HG02970 (cell line): ENCODE data around the gene FAM110A.
"Not testable (repeated sequence)": the region's sequence is repeated elsewhere in the genome, so short reads cannot be mapped to it uniquely, and the experiment has no call there.

ENCODE experiments used
- ATAC-seq: cut with Tn5 transposase; IDR thresholded peaks from one replicate; pipeline ENCODE4 v1.9.1; 2021; ENCODE audit warnings: mild to moderate bottlenecking, moderate library complexity, moderate number of reproducible peaks; ENCODE audit not compliant: unreplicated experiment, low FRiP score

The FAM110A gene

DNA sequence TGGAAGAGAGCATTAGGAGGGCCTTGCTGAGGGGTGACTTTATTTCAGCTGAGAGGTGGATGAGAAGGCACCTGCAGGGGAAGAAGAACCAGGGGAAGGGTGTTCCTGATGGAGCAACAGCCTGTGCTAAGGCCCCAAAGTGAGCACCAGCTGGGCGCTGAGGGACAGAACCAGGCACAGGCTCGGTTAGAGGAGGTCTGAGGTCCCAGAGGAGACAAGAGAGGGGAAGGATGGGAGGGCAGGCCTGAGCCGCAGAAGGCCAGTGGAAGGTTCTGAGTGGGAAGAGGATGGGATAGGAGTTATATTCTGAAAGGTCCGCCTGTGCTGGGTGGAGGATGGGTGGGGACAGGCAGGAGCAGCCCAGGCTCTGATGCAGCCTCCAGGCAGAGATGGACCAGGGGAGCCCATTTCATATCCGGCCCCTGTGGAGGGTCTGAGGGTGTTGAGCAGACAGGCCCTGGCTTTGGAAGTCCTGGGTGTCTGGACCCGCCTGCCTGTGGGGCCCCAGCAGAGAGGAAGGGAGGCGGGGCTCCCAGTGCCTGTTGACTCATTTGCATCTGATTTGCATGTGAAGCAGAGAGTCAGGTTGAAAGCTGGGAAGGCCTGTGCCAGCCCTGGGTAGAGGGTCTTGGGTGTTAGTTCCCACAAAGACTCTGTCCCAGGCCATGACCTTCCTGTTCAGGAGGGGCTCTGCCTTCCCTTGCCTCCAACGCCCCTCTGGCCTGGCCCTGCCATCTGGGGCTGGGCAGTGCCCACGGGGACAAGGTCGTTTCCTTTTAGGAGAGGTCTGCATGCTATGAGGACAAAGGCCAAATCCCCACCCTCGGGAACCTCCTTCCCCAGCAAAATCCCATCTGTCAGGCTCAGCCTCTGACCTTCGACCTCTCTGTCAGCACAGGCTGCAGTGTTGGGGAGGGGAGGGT is 10.6 kb upstream of the FAM110A start:
- no peak for ATAC-seq

GRCh38 chr20:823574-823902 is 10.0 kb upstream of the FAM110A start:
- no peak for ATAC-seq

DNA sequence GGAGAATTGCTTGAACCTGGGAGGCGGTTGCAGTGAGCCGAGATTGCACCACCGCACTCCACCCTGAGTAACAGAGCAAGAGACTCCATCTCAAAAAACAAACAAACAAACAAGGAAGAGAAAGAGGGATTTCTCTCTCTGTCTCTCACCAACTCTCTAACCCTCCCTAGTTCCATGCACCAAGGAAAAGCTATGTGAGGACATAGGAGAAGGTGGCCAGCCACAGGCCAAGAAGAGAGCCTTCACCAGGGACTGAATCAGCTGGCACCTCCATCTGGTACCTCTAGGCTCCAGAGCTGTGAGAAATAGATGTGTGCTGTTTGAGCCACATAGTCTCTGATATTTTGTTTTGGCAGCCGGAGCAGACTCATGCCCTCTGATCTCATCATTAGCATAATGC is 9.0 kb upstream of the FAM110A start:
- ATAC-seq, result no peak

- no peak for ATAC-seq
Measured at GRCh38 chr20:824916-825315, 8.6 kb upstream of the FAM110A start.

DNA sequence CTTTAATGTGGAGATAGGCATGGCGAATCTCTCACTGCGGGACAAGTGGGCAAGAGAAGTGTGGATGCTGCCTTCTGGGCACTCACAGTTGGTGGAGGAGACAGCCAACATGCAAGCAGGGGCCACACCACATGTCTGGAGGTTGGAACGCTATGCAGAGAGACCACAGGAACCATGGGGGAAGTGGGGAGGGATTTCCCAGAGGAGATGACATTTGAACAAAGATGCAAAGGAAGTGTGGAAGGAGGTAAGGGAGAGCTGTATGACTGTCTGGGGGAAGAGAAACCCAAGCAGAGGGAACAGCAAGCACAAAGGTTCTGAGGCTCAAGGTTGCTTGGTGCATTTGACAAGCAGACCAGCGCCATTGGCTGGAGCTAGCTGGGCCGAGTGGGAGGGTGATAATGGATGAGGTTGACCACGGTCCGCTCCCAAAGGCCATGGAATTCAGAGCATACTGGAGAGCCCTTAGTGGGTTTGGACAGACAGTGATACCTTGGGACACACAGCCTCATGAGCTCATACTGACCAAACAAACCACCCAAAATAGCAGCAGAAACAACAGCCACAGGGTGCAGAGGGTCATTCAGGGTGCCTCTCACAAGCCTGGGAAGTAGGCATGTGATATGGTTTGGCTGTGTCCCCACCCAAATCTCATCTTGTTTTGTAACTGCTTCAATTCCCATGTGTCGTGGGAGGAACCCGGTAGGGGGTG is 7.6 kb upstream of the FAM110A start:
- no peak for ATAC-seq

- no peak for ATAC-seq
Measured at GRCh38 chr20:826695-827323, 6.7 kb upstream of the FAM110A start.

DNA sequence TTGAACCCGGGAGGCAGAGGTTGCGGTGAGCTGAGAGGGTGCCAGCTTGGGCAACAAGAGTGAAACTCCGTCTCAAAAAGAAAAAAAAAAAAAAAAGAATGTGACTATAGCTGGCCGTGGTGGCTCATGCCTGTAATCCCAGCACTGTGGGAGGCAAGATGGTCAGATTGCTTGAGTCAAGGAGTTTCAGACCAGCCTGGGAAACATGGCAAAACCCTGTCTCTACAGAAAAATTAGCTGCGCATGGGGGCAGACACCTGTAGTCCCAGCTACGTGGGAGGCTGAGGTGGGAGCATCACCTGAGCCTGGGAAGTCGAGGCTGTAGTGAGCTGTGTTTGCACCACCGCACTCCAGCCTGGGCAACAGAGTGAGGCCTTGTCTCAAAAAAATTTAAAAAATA is 5.5 kb upstream of the FAM110A start:
- not testable (repeated sequence) for ATAC-seq

- ATAC-seq, result no peak
Measured at GRCh38 chr20:828987-829386, 4.5 kb upstream of the FAM110A start.

DNA sequence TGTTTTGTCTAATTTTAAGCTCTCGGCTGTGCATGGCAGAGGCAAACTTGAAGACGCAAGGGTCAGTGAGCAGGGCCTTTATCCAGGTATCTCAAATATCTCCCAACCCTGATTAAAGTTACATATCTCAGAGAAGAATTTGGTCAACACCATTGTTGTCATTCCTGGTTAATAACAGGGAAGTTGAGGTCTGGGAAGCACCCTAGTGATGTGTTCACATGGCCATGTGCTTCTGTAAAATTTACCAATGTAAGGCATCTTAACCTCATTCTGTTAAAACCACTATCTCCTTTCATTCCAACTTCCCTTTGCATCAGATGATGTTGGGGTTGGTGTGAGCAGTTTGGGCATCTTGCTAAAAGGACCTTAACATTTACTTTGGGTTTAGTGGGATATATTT is 4.0 kb upstream of the FAM110A start:
- ATAC-seq, result no peak

- ATAC-seq, result no peak
Measured at GRCh38 chr20:830011-830521, 3.4 kb upstream of the FAM110A start.

DNA sequence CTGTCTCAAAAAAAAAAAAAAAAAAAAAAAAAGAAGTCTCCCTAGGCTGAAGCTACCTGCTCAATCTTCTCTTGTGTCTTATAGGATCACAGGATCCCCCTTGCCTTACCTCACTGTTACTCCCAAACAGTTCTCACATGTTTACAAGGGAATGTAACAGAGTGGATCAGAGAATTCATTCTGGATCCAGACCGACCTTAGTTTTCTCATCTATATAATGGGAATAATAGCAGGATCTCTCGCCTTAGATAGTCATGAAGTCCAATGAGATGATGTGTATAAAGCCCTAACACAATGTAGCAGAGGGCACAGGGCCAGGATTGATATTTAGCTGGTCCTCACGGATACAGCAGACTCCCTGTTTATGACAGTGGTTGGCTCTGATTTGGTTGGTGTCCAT is 2.3 kb upstream of the FAM110A start:
- ATAC-seq, result no peak

DNA sequence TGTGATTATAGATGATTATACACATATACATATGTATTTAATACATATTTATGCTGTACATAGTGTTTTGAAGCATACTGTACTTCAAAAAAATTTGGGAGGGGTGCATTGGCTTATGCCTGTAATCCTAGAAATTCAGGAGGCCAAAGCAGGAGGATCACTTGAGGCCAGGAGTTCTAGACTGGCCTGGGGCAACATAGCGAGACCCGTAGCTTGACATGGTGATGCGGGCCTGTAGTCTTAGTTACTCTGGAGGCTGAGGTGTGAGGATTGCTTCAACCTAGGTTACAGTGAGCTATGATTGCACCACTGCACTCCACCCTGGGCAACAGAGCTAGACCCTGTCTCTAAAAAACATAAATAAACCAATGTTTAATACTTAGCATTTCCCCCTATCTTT is 1.6 kb upstream of the FAM110A start:
- no peak for ATAC-seq

DNA sequence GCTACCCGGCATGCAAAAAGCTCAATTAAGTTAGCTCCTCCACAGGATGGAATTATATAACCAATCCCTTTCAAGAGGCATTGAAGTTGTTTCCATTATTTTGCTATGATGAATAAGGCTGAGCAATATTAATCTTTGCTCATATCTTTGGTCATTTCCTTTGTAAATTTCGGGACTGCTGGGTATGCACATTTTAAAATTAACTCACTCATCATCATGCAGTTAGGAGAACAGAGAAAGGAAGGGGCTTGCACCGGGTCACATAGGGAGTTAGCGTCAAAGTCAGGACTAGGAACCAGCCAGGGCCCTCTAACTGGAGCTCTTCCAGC is 430 bp upstream of the FAM110A start:
- ATAC-seq, result no peak

GRCh38 chr20:834151-834746 is 734 bp downstream of the FAM110A start:
- no peak for ATAC-seq

DNA sequence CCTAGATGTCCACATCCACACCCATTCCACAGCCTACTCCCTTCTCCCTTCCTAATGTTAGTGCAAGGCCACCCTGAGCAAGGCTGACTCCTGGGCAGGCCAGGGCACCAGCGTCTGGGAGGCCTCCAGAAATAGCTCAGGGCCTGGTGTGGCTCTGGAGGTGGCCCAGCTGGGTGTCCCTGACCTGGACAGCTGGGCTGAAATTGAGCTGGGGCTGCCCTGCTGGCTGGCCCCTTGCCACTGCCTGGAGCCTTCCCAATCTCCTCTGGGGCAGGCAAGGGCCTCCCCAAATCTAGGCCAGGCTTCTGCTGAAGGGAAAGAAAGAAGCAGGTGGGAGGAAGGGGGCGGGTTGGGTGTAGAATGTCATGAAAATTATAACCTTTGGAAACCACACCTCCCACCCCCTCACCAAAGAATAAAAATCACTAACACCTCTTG is 2.1 kb downstream of the FAM110A start:
- no peak for ATAC-seq

GRCh38 chr20:836190-836589 is 2.7 kb downstream of the FAM110A start:
- no peak for ATAC-seq

- no peak for ATAC-seq
Measured at GRCh38 chr20:839015-839414, 5.5 kb downstream of the FAM110A start.

GRCh38 chr20:839626-840025 is 6.1 kb downstream of the FAM110A start:
- ATAC-seq, result no peak

GRCh38 chr20:840503-840857 is 7.0 kb downstream of the FAM110A start:
- no peak for ATAC-seq

DNA sequence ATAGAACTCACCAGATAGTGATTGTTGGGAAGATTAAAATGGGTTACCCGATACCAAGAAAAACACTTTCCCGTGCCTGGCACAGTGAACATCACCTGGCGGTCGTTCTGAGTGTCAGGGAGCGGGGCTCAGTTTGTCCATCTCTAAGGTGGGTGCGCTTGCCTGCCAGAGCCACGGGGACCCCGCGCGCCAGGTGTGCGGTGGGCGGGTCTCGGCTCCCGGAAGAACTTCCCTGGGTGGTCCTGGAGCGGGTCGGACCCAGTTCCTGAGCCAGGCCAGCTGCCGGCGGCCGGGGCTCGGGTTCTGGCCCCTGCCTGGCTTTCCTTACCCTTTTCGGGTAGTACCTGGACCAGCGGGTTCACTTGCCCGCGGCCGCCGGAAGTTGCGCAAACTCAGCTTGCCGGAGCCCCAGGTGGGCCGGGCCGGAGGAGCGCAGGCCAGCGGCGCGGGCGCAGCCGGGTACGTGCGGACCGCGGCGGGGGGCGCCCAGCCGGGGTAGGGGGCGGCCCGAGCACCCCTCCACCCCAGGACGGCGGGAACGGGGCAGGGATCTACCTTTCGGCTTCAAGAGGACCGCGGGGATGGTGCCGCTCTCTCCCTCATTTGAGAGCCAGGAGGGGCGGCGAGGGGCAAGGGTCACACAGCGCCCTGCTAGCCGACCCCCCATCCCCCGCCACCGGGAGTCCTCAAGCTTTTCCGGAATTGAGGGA is 7.5 kb downstream of the FAM110A start:
- ATAC-seq, result no peak
